Stomach (tissue), 4 donors: Measurements from ENCODE around the gene ADCY7.

ENCODE experiments used
- EP300 ChIP-seq: sonication (generic); formaldehyde crosslinking; IDR thresholded peaks from one replicate; pipeline ENCODE4 v1.6.1; 2017; ENCODE audit warnings: antibody characterized with exemption
- POLR2A ChIP-seq, 4 donors: fragments of 450-650 bp; IDR thresholded peaks; one replicate each; pipeline ENCODE4 v1.6.1; 2016; ENCODE audit warnings: antibody characterized with exemption in 4 of 4, control low read depth in 2 of 4, mild to moderate bottlenecking in 1 of 4, moderate library complexity in 1 of 4
- POLR2AphosphoS5 ChIP-seq, 3 donors: sonication (generic); formaldehyde crosslinking; IDR thresholded peaks; one replicate each; pipeline ENCODE4 v1.6.1; 2016; ENCODE audit warnings: antibody characterized with exemption in 3 of 3
- TF ChIP-seq, protein P1 (sequence below), 7 experiments: fragments of 450-650 bp in 4 of 7; fragments of 200-600 bp in 3 of 7; sonication (generic) in 3 of 7; IDR thresholded peaks; one replicate each; pipeline ENCODE4 v1.5.1; 2016 to 2019; ENCODE audit warnings: antibody characterized with exemption in 7 of 7, control low read depth in 2 of 7, mild to moderate bottlenecking in 1 of 7

DNA sequence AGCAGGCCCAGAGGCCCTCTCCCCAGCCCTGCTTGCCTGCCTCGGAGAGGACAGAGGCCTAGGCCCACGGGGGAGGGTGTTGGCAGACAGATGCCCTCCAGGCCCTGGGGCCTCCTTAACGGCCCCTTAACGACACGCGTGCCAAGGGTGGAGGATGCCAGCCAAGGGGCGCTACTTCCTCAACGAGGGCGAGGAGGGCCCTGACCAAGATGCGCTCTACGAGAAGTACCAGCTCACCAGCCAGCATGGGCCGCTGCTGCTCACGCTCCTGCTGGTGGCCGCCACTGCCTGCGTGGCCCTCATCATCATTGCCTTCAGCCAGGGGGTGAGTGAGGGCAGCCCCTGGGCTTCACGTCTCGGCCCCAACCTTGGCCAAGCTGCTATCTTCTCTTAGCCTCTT is 21.7 kb downstream of the ADCY7 start:
- TF ChIP-seq, protein P1, sequence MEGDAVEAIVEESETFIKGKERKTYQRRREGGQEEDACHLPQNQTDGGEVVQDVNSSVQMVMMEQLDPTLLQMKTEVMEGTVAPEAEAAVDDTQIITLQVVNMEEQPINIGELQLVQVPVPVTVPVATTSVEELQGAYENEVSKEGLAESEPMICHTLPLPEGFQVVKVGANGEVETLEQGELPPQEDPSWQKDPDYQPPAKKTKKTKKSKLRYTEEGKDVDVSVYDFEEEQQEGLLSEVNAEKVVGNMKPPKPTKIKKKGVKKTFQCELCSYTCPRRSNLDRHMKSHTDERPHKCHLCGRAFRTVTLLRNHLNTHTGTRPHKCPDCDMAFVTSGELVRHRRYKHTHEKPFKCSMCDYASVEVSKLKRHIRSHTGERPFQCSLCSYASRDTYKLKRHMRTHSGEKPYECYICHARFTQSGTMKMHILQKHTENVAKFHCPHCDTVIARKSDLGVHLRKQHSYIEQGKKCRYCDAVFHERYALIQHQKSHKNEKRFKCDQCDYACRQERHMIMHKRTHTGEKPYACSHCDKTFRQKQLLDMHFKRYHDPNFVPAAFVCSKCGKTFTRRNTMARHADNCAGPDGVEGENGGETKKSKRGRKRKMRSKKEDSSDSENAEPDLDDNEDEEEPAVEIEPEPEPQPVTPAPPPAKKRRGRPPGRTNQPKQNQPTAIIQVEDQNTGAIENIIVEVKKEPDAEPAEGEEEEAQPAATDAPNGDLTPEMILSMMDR (IDR thresholded peaks at IDR 0.05), result no peak
- no peak for TF ChIP-seq POLR2A (IDR thresholded peaks at IDR 0.05)
- TF ChIP-seq POLR2AphosphoS5 (IDR thresholded peaks at IDR 0.05), result no peak
- no peak for TF ChIP-seq EP300
